SH-SY5Y (cell line): Measurements from ENCODE around the gene NR2E1.

Experiments used
- GATA2 ChIP-seq: IDR thresholded peaks from 2 replicates; pipeline ENCODE4 v1.6.1; 2011; ENCODE audit warnings: mild to moderate bottlenecking, low read depth, low read length
- GATA3 ChIP-seq: IDR thresholded peaks from 2 replicates; pipeline ENCODE4 v1.6.1; 2011; ENCODE audit warnings: low read depth, mild to moderate bottlenecking, low read length, moderate library complexity

GRCh38 chr6:108157234-108157980 lies 8.4 kb upstream of the NR2E1 start:
- TF ChIP-seq GATA3 = no peak
- TF ChIP-seq GATA2 = no peak
